RWPE2 (cell line): ENCODE measurements around the gene MACF1.

Experiments used
- ATAC-seq: fragments of 200-7000 bp; cut with Tn5 transposase; 3 replicates; pipeline ENCODE4 v1.9.1; 2021; ENCODE audit warnings: low read depth
- DNase-seq: peaks from one replicate; pipeline ENCODE4 v3.0.0-alpha.2; 2020; ENCODE audit warnings: low spot score
- H3K27ac ChIP-seq: fragments of 450-650 bp; 2 replicates; pipeline ENCODE4 v1.5.1; 2017; ENCODE audit warnings: mild to moderate bottlenecking; ENCODE audit not compliant: poor library complexity, severe bottlenecking
- H3K27me3 ChIP-seq: fragments of 250-450 bp; sonication (Bioruptor Pico); 2 replicates; pipeline ENCODE4 v1.5.1; 2021; ENCODE audit warnings: mild to moderate bottlenecking, moderate library complexity; ENCODE audit not compliant: insufficient read depth, poor library complexity, severe bottlenecking
- H3K36me3 ChIP-seq: fragments of 250-450 bp; sonication (Bioruptor Pico); 2 replicates; pipeline ENCODE4 v1.5.1; 2020; ENCODE audit warnings: low read depth, mild to moderate bottlenecking, moderate library complexity
- H3K4me1 ChIP-seq: fragments of 250-450 bp; sonication (Bioruptor Pico); 2 replicates; pipeline ENCODE4 v1.5.1; 2021; ENCODE audit warnings: mild to moderate bottlenecking, moderate library complexity; ENCODE audit not compliant: insufficient read depth, poor library complexity, severe bottlenecking
- H3K4me3 ChIP-seq: fragments of 250-450 bp; sonication (Bioruptor Pico); 2 replicates; pipeline ENCODE4 v1.5.1; 2021; ENCODE audit warnings: mild to moderate bottlenecking, moderate library complexity; ENCODE audit not compliant: severe bottlenecking
- H3K9me3 ChIP-seq: fragments of 250-450 bp; sonication (Bioruptor Pico); 2 replicates; pipeline ENCODE4 v1.5.1; 2021; ENCODE audit warnings: mild to moderate bottlenecking, moderate library complexity; ENCODE audit not compliant: severe bottlenecking
- CTCF ChIP-seq: fragments of 450-650 bp; IDR thresholded peaks from one replicate; pipeline ENCODE4 v1.5.1; 2017; ENCODE audit warnings: mild to moderate bottlenecking, moderate library complexity; ENCODE audit not compliant: poor library complexity, severe bottlenecking

MACF1 gene

GRCh38 chr1:39292401-39292800 is 87.9 kb downstream of the MACF1 start:
- ATAC-seq: no peak
- peaks cover 83% of the 10 kb centered on the region for H3K36me3 ChIP-seq
- no peaks in the 10 kb centered on the region for H3K4me1 ChIP-seq
- DNase-seq: no peak
- no peak overlapping the region for H3K27ac ChIP-seq
- no peak overlapping the region for H3K4me3 ChIP-seq
- TF ChIP-seq CTCF: no peak
- H3K27me3 ChIP-seq: no peaks in the 10 kb centered on the region
- H3K9me3 ChIP-seq: no peaks in the 10 kb centered on the region

- peaks cover 83% of the 10 kb centered on the region for H3K36me3 ChIP-seq
- DNase-seq: no peak
- ATAC-seq: no peak
- H3K4me1 ChIP-seq: no peaks in the 10 kb centered on the region
- no peak for TF ChIP-seq CTCF
- no peaks in the 10 kb centered on the region for H3K9me3 ChIP-seq
- no peak overlapping the region for H3K27ac ChIP-seq
- no peaks in the 10 kb centered on the region for H3K27me3 ChIP-seq
- no peak overlapping the region for H3K4me3 ChIP-seq
These were observed 89.0 kb downstream of the MACF1 start for GRCh38 chr1:39293375-39294070.

- Histone ChIP-seq H3K4me1 (no peaks in the 10 kb centered on the region), H3K27me3 (no peaks in the 10 kb centered on the region), H3K9me3 (no peaks in the 10 kb centered on the region), H3K36me3 (peaks cover 84% of the 10 kb centered on the region), H3K27ac (no peak overlapping the region), H3K4me3 (no peak overlapping the region)
- DNase-seq: no peak
- no peak for TF ChIP-seq CTCF
- ATAC-seq: no peak
These were observed 90.0 kb downstream of the MACF1 start for GRCh38 chr1:39294531-39294930.

- Histone ChIP-seq H3K4me1 (no peaks in the 10 kb centered on the region), H3K36me3 (peaks cover 92% of the 10 kb centered on the region), H3K4me3 (no peak overlapping the region), H3K27me3 (no peaks in the 10 kb centered on the region), H3K27ac (no peak overlapping the region), H3K9me3 (no peaks in the 10 kb centered on the region)
- DNase-seq (no peak), ATAC-seq (no peak)
- no peak for TF ChIP-seq CTCF
These were observed 91.4 kb downstream of the MACF1 start for GRCh38 chr1:39295901-39296300.

- TF ChIP-seq CTCF: no peak
- no peak for ATAC-seq
- no peaks in the 10 kb centered on the region for H3K9me3 ChIP-seq
- H3K27ac ChIP-seq: no peak overlapping the region
- no peaks in the 10 kb centered on the region for H3K27me3 ChIP-seq
- H3K36me3 ChIP-seq: peaks cover 92% of the 10 kb centered on the region
- no peak for DNase-seq
- no peak overlapping the region for H3K4me3 ChIP-seq
- no peaks in the 10 kb centered on the region for H3K4me1 ChIP-seq
These were observed 93.1 kb downstream of the MACF1 start for GRCh38 chr1:39297551-39297950.
